Gastrocnemius medialis (tissue), 4 donors: ENCODE results near the gene CKMT1B.
"Not testable (repeated sequence)": the region's sequence is repeated elsewhere in the genome, so short reads cannot be mapped to it uniquely, and the experiment has no call there.

Source experiments
- POLR2A ChIP-seq, 2 donors: fragments of 450-650 bp; IDR thresholded peaks; one replicate each; pipeline ENCODE4 v1.6.1; 2017; ENCODE audit warnings: antibody characterized with exemption in 2 of 2, mild to moderate bottlenecking in 2 of 2, moderate library complexity in 2 of 2
- TF ChIP-seq, protein P1 (sequence below), 5 experiments: fragments of 450-650 bp in 3 of 5; fragments of 200-600 bp in 2 of 5; sonication (generic) in 2 of 5; IDR thresholded peaks in 4 of 5; conservative IDR thresholded peaks in 1 of 5; 1 replicate in 4 of 5; 2 replicates in 1 of 5; pipeline ENCODE4 v1.5.1; 2016 to 2019; ENCODE audit warnings: antibody characterized with exemption in 5 of 5, mild to moderate bottlenecking in 3 of 5, moderate library complexity in 3 of 5

DNA sequence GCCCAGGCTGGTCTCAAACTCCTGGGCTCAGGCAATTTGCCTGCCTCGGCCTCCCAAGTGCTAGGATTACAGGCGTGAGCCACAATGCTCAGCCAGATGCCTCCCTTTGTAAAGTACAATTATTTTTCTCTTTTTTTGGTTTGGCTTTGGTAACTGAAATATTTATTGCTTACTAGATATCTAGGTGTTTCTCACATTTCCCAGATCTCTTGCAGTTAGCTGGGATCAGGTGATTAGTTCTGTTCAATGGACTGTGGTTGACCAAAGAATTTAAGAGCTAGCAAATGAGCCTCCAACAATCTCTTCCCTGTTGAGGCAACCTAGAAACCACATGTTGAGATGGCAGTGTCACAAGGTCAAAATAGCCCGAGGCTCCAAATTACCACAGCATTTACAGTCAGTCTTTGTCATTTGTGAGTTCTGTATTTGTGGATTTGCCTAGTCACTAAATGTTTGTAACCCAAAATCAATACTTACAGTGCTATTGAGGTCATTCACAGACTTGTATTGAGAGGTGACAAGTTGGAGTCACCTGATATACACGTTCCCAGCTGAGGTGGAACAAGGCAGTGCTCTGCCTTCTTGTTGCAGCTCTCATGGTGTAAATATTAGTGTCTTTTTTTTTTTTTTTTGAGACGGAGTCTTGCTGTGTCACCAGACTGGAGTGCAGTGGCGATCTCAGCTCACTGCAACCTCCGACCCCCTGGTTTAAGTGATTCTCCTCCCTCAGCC lies 28.4 kb downstream of the CKMT1B start:
- TF ChIP-seq POLR2A (IDR thresholded peaks at IDR 0.05) = not testable (repeated sequence)
- TF ChIP-seq, protein P1, sequence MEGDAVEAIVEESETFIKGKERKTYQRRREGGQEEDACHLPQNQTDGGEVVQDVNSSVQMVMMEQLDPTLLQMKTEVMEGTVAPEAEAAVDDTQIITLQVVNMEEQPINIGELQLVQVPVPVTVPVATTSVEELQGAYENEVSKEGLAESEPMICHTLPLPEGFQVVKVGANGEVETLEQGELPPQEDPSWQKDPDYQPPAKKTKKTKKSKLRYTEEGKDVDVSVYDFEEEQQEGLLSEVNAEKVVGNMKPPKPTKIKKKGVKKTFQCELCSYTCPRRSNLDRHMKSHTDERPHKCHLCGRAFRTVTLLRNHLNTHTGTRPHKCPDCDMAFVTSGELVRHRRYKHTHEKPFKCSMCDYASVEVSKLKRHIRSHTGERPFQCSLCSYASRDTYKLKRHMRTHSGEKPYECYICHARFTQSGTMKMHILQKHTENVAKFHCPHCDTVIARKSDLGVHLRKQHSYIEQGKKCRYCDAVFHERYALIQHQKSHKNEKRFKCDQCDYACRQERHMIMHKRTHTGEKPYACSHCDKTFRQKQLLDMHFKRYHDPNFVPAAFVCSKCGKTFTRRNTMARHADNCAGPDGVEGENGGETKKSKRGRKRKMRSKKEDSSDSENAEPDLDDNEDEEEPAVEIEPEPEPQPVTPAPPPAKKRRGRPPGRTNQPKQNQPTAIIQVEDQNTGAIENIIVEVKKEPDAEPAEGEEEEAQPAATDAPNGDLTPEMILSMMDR (IDR thresholded peaks at IDR 0.05 in 4 of 5, conservative IDR thresholded peaks at IDR 0.05 in 1 of 5) = not testable (repeated sequence)
